Osteoblast (primary cell): ENCODE measurements around the gene ANKRD65. TPM values are rescaled to one million over a fixed set of nuclear protein-coding genes. Genes with fewer than 3 reads are reported as not detected.
"Not testable (repeated sequence)": the region's sequence is repeated elsewhere in the genome, so short reads cannot be mapped to it uniquely, and the experiment has no call there.

Experiments
- DNase-seq: peaks from one replicate; pipeline ENCODE4 v3.0.0; 2011; ENCODE audit warnings: low spot score, mixed read lengths; ENCODE audit not compliant: insufficient read length; ENCODE audit errors: missing footprints
- H2AFZ ChIP-seq: 2 replicates; pipeline ENCODE4 v1.6.0; 2011; ENCODE audit warnings: mild to moderate bottlenecking, low read length
- H3K27ac ChIP-seq: 2 replicates; pipeline ENCODE4 v1.5.1; 2011; ENCODE audit warnings: mild to moderate bottlenecking, low read depth, low read length, moderate library complexity
- H3K27me3 ChIP-seq: 2 replicates; pipeline ENCODE4 v1.6.0; 2012; ENCODE audit warnings: mild to moderate bottlenecking, control low read depth, inconsistent platforms, low read length, moderate library complexity; ENCODE audit not compliant: insufficient read depth
- H3K36me3 ChIP-seq: 2 replicates; pipeline ENCODE4 v1.5.1; 2011; ENCODE audit warnings: mild to moderate bottlenecking, low read length, control low read depth, moderate library complexity; ENCODE audit not compliant: insufficient read depth
- H3K4me1 ChIP-seq: 2 replicates; pipeline ENCODE4 v1.5.1; 2011; ENCODE audit warnings: mild to moderate bottlenecking, low read length, control low read depth, moderate library complexity; ENCODE audit not compliant: insufficient read depth
- H3K4me2 ChIP-seq: 2 replicates; pipeline ENCODE4 v1.6.0; 2011; ENCODE audit warnings: mild to moderate bottlenecking, low read length; ENCODE audit not compliant: insufficient read depth
- H3K4me3 ChIP-seq: fragments of 200-600 bp; sonication (generic); 3 replicates; pipeline ENCODE4 v1.5.1; 2012; ENCODE audit warnings: mild to moderate bottlenecking, low read length, inconsistent platforms; ENCODE audit not compliant: insufficient read depth
- H3K79me2 ChIP-seq: 2 replicates; pipeline ENCODE4 v1.6.0; 2012; ENCODE audit warnings: mild to moderate bottlenecking, low read length, control low read depth, inconsistent platforms; ENCODE audit not compliant: insufficient read depth
- H3K9me3 ChIP-seq: 2 replicates; pipeline ENCODE4 v1.5.1; 2011; ENCODE audit warnings: low read depth, low read length, control low read depth
- H4K20me1 ChIP-seq: 2 replicates; pipeline ENCODE4 v1.6.0; 2012; ENCODE audit warnings: mild to moderate bottlenecking, low read length, control low read depth; ENCODE audit not compliant: insufficient read depth
- CTCF ChIP-seq: IDR thresholded peaks from 2 replicates; pipeline ENCODE4 v1.5.1; 2011; ENCODE audit warnings: mild to moderate bottlenecking, low read depth, low read length, moderate library complexity; ENCODE audit errors: extremely low read depth
- total RNA-seq: library from RNA; depleted of rRNA; stranded (reverse); fragments of >200 nt; gene quantifications from 2 replicates; pipeline ENCODE4 v1.2.3, GENCODE V29; 2012

ANKRD65 gene
- 1.2 and 1.8 TPM in 2 replicates for total RNA-seq

GRCh38 chr1:1421147-1421906 is at the start of gene ANKRD65:
TSS of gene ANKRD65 (minus strand) at chr1:1421276. CDS start at chr1:1421005, 271 bp downstream.
- Histone ChIP-seq H3K4me2 (peak within 1 kb of the TSS; percentile 48), H3K27me3 (no peaks in the 10 kb centered on the region), H3K27ac (no peak within 1 kb of the TSS), H3K79me2 (no peaks in the 10 kb centered on the region), H4K20me1 (no peaks in the 10 kb centered on the region), H3K4me3 (peak within 1 kb of the TSS; percentile 43), H3K36me3 (no peaks in the 10 kb centered on the region), H3K9me3 (no peaks in the 10 kb centered on the region), H2AFZ (no peak within 1 kb of the TSS), H3K4me1 (peaks cover 7% of the 10 kb centered on the region)
- peak; percentile 76 for DNase-seq
- no peak for TF ChIP-seq CTCF

- not testable (repeated sequence) for H3K27ac ChIP-seq, H3K36me3 ChIP-seq, H3K4me3 ChIP-seq, H4K20me1 ChIP-seq, H2AFZ ChIP-seq, H3K27me3 ChIP-seq, H3K4me2 ChIP-seq, H3K9me3 ChIP-seq
- peak; percentile 25 for DNase-seq
- peaks cover 14% of the 10 kb centered on the region for H3K79me2 ChIP-seq
- peaks cover 12% of the 10 kb centered on the region for H3K4me1 ChIP-seq
Observed at GRCh38 chr1:1468196-1468985, 47.3 kb upstream of the ANKRD65 start.

DNA sequence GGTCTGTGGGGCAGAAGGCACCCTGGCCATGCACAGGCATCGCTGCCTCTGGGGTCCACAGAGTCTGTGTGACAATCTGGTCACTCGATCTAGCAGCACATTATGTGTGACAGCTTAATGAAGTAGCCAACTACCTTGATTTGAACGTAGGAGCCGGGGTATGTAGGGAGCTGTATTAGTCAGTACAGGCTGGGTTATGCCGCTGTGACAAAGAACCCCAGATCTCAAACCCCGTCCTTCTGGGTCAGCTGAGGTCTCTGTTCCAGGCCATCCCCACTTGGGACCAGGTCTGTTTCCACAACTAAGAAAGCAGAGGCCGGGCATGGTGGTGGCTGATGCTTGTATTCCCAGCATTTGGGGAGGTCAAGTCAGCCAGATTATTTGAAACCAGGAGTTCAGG is 42.2 kb upstream of the ANKRD65 start:
- Histone ChIP-seq H3K79me2 (no peaks in the 10 kb centered on the region), H4K20me1 (no peaks in the 10 kb centered on the region), H3K4me2 (no peak overlapping the region), H3K4me1 (no peaks in the 10 kb centered on the region), H3K4me3 (no peak overlapping the region), H3K36me3 (no peaks in the 10 kb centered on the region), H3K27ac (no peak overlapping the region), H3K9me3 (no peaks in the 10 kb centered on the region), H2AFZ (no peak overlapping the region), H3K27me3 (no peaks in the 10 kb centered on the region)
- no peak for TF ChIP-seq CTCF
- no peak for DNase-seq

- Histone ChIP-seq H3K27me3 (no peaks in the 10 kb centered on the region), H3K79me2 (no peaks in the 10 kb centered on the region), H3K4me1 (no peaks in the 10 kb centered on the region), H3K9me3 (no peaks in the 10 kb centered on the region), H4K20me1 (no peaks in the 10 kb centered on the region), H3K4me2 (peak overlapping the region; percentile 28), H3K4me3 (peak overlapping the region; percentile 33), H3K27ac (no peak overlapping the region), H2AFZ (peak overlapping the region; percentile 82), H3K36me3 (no peaks in the 10 kb centered on the region)
- TF ChIP-seq CTCF = no peak
- DNase-seq = peak; percentile 91
Observed at GRCh38 chr1:1462318-1462966, 41.4 kb upstream of the ANKRD65 start.
